Psoas muscle (tissue), 8 donors: Measurements from ENCODE around the gene IVD. TPM values are rescaled to one million over a fixed set of nuclear protein-coding genes. Genes with fewer than 3 reads are reported as not detected.
A peak's percentile ranks its signal among the peaks of the same experiment; 100 is the strongest.

Experiments used
- ATAC-seq, 4 donors: fragments of 200-7000 bp; cut with Tn5 transposase; one replicate each; pipeline ENCODE4 v1.9.1; 2020; ENCODE audit warnings: moderate library complexity in 3 of 4, mild to moderate bottlenecking in 2 of 4
- DNase-seq, 2 donors: peaks; one replicate each; pipeline ENCODE4 v3.0.0-alpha.2; 2020
- H3K27ac ChIP-seq: fragments of 200-600 bp; one replicate; pipeline ENCODE4 v1.8.0; 2022
- H3K27me3 ChIP-seq, 3 donors: fragments of 200-600 bp in 1 of 3; one replicate each; pipeline versions ENCODE4 v1.6.1 to v1.8.0; 2013 to 2022; ENCODE audit warnings: low read length in 2 of 3, mild to moderate bottlenecking in 2 of 3, moderate library complexity in 1 of 3; ENCODE audit not compliant: insufficient read depth in 3 of 3
- H3K36me3 ChIP-seq, 2 donors: fragments of 200-600 bp in 1 of 2; one replicate each; pipeline versions ENCODE4 v1.6.1 to v1.8.0; 2013 to 2022; ENCODE audit warnings: low read depth in 1 of 2, mild to moderate bottlenecking in 1 of 2, moderate library complexity in 1 of 2; ENCODE audit not compliant: insufficient read depth in 1 of 2
- H3K4me1 ChIP-seq: fragments of 200-600 bp; one replicate; pipeline ENCODE4 v1.8.0; 2022
- H3K4me3 ChIP-seq: fragments of 200-600 bp; one replicate; pipeline ENCODE4 v1.8.0; 2022; ENCODE audit warnings: mild to moderate bottlenecking
- H3K9me3 ChIP-seq: fragments of 200-600 bp; one replicate; pipeline ENCODE4 v1.8.0; 2022
- CTCF ChIP-seq: fragments of 200-600 bp; IDR thresholded peaks from one replicate; pipeline ENCODE4 v1.8.0; 2022; ENCODE audit warnings: antibody characterized with exemption
- whole genome bisulfite sequencing, 3 donors: extraction: QIAGEN DNeasy Blood & Tissue Kit; methylation state at CpG; one replicate each; pipeline versions ENCODE4 v1.1.6 to v1.1.7; 2013; 5-methylcytosine and 5-hydroxymethylcytosine counted together
- intact Hi-C, 2 donors: fragments of 100-400 bp; cut with DNase I; formaldehyde crosslinking; loops; one replicate each; pipeline versions ENCODE4 v1.11.0 to v1.14.2; 2022
- polyA plus RNA-seq, 3 donors: library from polyadenylated mRNA; stranded (reverse); fragments of 200-250 nt; gene quantifications; one replicate each; pipeline ENCODE4 v1.2.3, GENCODE V29; 2013
- total RNA-seq, 4 donors: library from RNA; stranded (reverse); fragmentation: NEBNext Ultra II Directional in 2 of 4; extraction: Animal tissue kit (Norgen Biotek cat#: 25700) in 2 of 4; gene quantifications; one replicate each; pipeline versions ENCODE4 v1.2.1 to v1.2.4, GENCODE V29; 2021 to 2023
- donor health status: healthy with polysubstance abuse.
- donor health status: DM: no; HTN: no; CAD: no; lungs with moderate emphysema.
- donor health status: Bipolar disorder and iron deficiency.
- donor health status: healthy.
- donor health status: DM: yes; HTN: yes; CAD: no.
- donor health status: DM: no; HTN: no; CAD: no.
- donor health status: DM: no; HTN: no; CAD: no.
- donor health status: DM: yes; HTN: yes; CAD: no.

IVD gene
- total and polyA plus RNA-seq, 7 donors = 27.1 to 102 (median 46.5) TPM

- no peaks in the 10 kb centered on the region for H3K9me3 ChIP-seq
- intact Hi-C loops = loop anchor here in 1 of 2 donors (1.0 to 5.0 kb wide), 2 partner anchors 44 to 55 kb away; partner anchors contain the start of gene INAFM2
- whole genome bisulfite sequencing, 3 donors = 52 to 77% (median 61%) methylated on average over 5 of the region's 5 CpGs
- peaks cover 18% of the 10 kb centered on the region for H3K4me1 ChIP-seq
- H3K4me3 ChIP-seq = peak overlapping the region; percentile 55
- H3K36me3 ChIP-seq = no peaks in the 10 kb centered on the region
- peak overlapping the region; percentile 81 for H3K27ac ChIP-seq
- ATAC-seq = peak in 3 of 4 donors; percentile 0 to 11 (median 3)
- no peaks in the 10 kb centered on the region for H3K27me3 ChIP-seq
- TF ChIP-seq CTCF = no peak
- no peak for DNase-seq
Measured at GRCh38 chr15:40367371-40367685, 38.3 kb upstream of the IVD start.

- DNase-seq (peak; percentile 85 to 93), ATAC-seq (peak; percentile 79 to 86 (median 84))
- peak; percentile 85 for TF ChIP-seq CTCF
- Histone ChIP-seq H3K36me3 (no peaks in the 10 kb centered on the region), H3K27ac (peak overlapping the region; percentile 81), H3K4me1 (peaks cover 18% of the 10 kb centered on the region), H3K9me3 (no peaks in the 10 kb centered on the region), H3K27me3 (no peaks in the 10 kb centered on the region), H3K4me3 (peak overlapping the region; percentile 55)
- intact Hi-C loops = loop anchor here in 1 of 2 donors (1.0 to 5.0 kb wide), 2 partner anchors 45 to 54 kb away; partner anchors contain the start of gene INAFM2
- 10 to 14% (median 11%) methylated on average over 66 to 91 of the region's 91 CpGs for WGBS, 3 donors
Measured at GRCh38 chr15:40367686-40368611, 37.6 kb upstream of the IVD start.

- Histone ChIP-seq H3K9me3 (no peaks in the 10 kb centered on the region), H3K4me1 (peaks cover 18% of the 10 kb centered on the region), H3K27ac (no peak overlapping the region), H3K4me3 (no peak overlapping the region), H3K27me3 (no peaks in the 10 kb centered on the region), H3K36me3 (no peaks in the 10 kb centered on the region)
- 92 to 97% (median 94%) methylated on average over 24 of the region's 24 CpGs for WGBS, 3 donors
- ATAC-seq = no peak
- intact Hi-C loops = loop anchor here in 1 of 2 donors (5.0 kb wide), 1 partner anchor 53 kb away; no protein-coding TSS in a partner anchor
- DNase-seq = no peak
- no peak for TF ChIP-seq CTCF
Measured at GRCh38 chr15:40368719-40369473, 36.7 kb upstream of the IVD start.

- no peak for ATAC-seq
- no peak for TF ChIP-seq CTCF
- Histone ChIP-seq H3K4me1 (peaks cover 18% of the 10 kb centered on the region), H3K4me3 (no peak overlapping the region), H3K27ac (no peak overlapping the region), H3K36me3 (no peaks in the 10 kb centered on the region), H3K9me3 (no peaks in the 10 kb centered on the region), H3K27me3 (no peaks in the 10 kb centered on the region)
- no peak for DNase-seq
- intact Hi-C loops = loop anchor here in 1 of 2 donors (5.0 kb wide), 1 partner anchor 53 kb away; no protein-coding TSS in a partner anchor
- 80 to 89% (median 82%) methylated on average over 10 of the region's 10 CpGs for WGBS, 3 donors
Measured at GRCh38 chr15:40369474-40369869, 36.1 kb upstream of the IVD start.
